Gastroesophageal sphincter (tissue), 3 donors: ENCODE data around the gene KRTAP10-6.

Source experiments
- EP300 ChIP-seq: sonication (generic); formaldehyde crosslinking; IDR thresholded peaks from one replicate; pipeline ENCODE4 v1.6.1; 2017; ENCODE audit warnings: antibody characterized with exemption, mild to moderate bottlenecking
- POLR2A ChIP-seq, 2 donors: fragments of 450-650 bp; IDR thresholded peaks; one replicate each; pipeline ENCODE4 v1.6.1; 2017; ENCODE audit warnings: antibody characterized with exemption in 2 of 2, mild to moderate bottlenecking in 2 of 2, moderate library complexity in 1 of 2
- TF ChIP-seq, protein P1 (sequence below), 4 experiments: fragments of 200-600 bp in 2 of 4; fragments of 450-650 bp in 2 of 4; sonication (generic) in 1 of 4; IDR thresholded peaks; one replicate each; pipeline ENCODE4 v1.5.1; 2017 to 2019; ENCODE audit warnings: antibody characterized with exemption in 4 of 4, mild to moderate bottlenecking in 2 of 4, moderate library complexity in 2 of 4

DNA sequence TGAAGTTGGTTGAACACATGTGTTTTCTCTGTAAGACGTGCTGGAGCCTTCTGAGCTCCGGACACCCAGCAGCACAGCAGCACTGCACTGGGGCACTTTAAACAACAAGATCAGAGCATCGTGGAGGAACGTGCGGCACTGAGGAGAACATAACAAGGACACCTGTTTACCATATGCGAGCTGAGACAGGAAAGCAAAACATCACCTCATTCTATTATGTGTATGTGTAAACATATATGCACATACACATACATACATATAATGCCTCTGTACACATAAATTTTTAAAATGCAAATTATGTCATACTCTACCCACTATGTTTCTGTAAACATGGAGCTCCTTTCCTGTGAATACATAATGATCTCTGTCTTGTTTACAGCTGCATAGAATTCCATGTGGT lies 3.2 kb upstream of the KRTAP10-6 start:
- TF ChIP-seq, protein P1, sequence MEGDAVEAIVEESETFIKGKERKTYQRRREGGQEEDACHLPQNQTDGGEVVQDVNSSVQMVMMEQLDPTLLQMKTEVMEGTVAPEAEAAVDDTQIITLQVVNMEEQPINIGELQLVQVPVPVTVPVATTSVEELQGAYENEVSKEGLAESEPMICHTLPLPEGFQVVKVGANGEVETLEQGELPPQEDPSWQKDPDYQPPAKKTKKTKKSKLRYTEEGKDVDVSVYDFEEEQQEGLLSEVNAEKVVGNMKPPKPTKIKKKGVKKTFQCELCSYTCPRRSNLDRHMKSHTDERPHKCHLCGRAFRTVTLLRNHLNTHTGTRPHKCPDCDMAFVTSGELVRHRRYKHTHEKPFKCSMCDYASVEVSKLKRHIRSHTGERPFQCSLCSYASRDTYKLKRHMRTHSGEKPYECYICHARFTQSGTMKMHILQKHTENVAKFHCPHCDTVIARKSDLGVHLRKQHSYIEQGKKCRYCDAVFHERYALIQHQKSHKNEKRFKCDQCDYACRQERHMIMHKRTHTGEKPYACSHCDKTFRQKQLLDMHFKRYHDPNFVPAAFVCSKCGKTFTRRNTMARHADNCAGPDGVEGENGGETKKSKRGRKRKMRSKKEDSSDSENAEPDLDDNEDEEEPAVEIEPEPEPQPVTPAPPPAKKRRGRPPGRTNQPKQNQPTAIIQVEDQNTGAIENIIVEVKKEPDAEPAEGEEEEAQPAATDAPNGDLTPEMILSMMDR (IDR thresholded peaks at IDR 0.05) = no peak
- TF ChIP-seq POLR2A (IDR thresholded peaks at IDR 0.05) (no peak), EP300 (no peak)
